Smooth muscle cell (in vitro differentiated cells): ENCODE measurements around the gene MRPS26. TPM values are rescaled to one million over a fixed set of nuclear protein-coding genes. Genes with fewer than 3 reads are reported as not detected.
A peak's percentile ranks its signal among the peaks of the same experiment; 100 is the strongest.

ENCODE experiments used
- DNase-seq: peaks from one replicate; lab custom pipeline; 2025; ENCODE audit not compliant: unreplicated experiment; lab: John Stamatoyannopoulos, UW
- H2AFZ ChIP-seq: fragments of 200-600 bp; sonication (generic); 2 replicates; pipeline ENCODE4 v1.6.0; 2016; ENCODE audit warnings: antibody characterized with exemption, low read depth, mild to moderate bottlenecking
- H3F3A ChIP-seq: fragments of 200-600 bp; sonication (generic); 2 replicates; pipeline ENCODE4 v1.6.0; 2017; ENCODE audit warnings: antibody characterized with exemption, low read depth
- H3K27ac ChIP-seq: fragments of 200-600 bp; sonication (generic); 2 replicates; pipeline ENCODE4 v1.5.1; 2016; ENCODE audit warnings: low read depth, mild to moderate bottlenecking
- H3K27me3 ChIP-seq: fragments of 200-600 bp; sonication (generic); 2 replicates; pipeline ENCODE4 v1.6.1; 2016; ENCODE audit warnings: low read depth, mild to moderate bottlenecking
- H3K36me3 ChIP-seq: fragments of 200-600 bp; sonication (generic); 2 replicates; pipeline ENCODE4 v1.5.1; 2016; ENCODE audit warnings: low read depth
- H3K4me1 ChIP-seq: fragments of 200-600 bp; sonication (generic); 2 replicates; pipeline ENCODE4 v1.5.1; 2016; ENCODE audit warnings: low read depth
- H3K4me2 ChIP-seq: fragments of 200-600 bp; sonication (generic); 2 replicates; pipeline ENCODE4 v1.6.0; 2016; ENCODE audit warnings: mild to moderate bottlenecking
- H3K4me3 ChIP-seq: fragments of 200-600 bp; sonication (generic); 2 replicates; pipeline ENCODE4 v1.5.1; 2016; ENCODE audit warnings: mild to moderate bottlenecking
- H3K79me2 ChIP-seq: fragments of 200-600 bp; sonication (generic); 2 replicates; pipeline ENCODE4 v1.6.0; 2016; ENCODE audit warnings: low read depth, mild to moderate bottlenecking
- H3K9ac ChIP-seq: fragments of 200-600 bp; sonication (generic); 2 replicates; pipeline ENCODE4 v1.6.0; 2016; ENCODE audit warnings: low read depth
- H3K9me3 ChIP-seq: fragments of 200-600 bp; sonication (generic); replicated peaks from 2 replicates; pipeline ENCODE4 v1.5.1; 2016; ENCODE audit warnings: low read depth
- H4K20me1 ChIP-seq: fragments of 200-600 bp; sonication (generic); 2 replicates; pipeline ENCODE4 v1.6.0; 2016; ENCODE audit warnings: low read depth
- WGBS: methylation state at CpG from one replicate; pipeline ENCODE4 v1.1.7; 2016; ENCODE audit warnings: low lambda C conversion rate; 5-methylcytosine and 5-hydroxymethylcytosine counted together
- polyA plus RNA-seq: library from polyadenylated mRNA; unstranded; fragments of >200 nt; fragmentation: Nextera tagmentation; extraction: Ambion mirVana; gene quantifications from 2 replicates; pipeline ENCODE4 v1.2.1, GENCODE V29; 2016
- total RNA-seq: library from RNA; depleted of rRNA; stranded (reverse); fragments of >200 nt; gene quantifications from 2 replicates; pipeline ENCODE4 v1.2.3, GENCODE V29; 2014
- TF ChIP-seq, protein P1 (sequence below): fragments of 200-600 bp; sonication (generic); IDR thresholded peaks from 2 replicates; pipeline ENCODE4 v1.5.1; 2017; ENCODE audit warnings: borderline replicate concordance, mild to moderate bottlenecking, antibody characterized with exemption; ENCODE audit not compliant: insufficient read depth, poor library complexity, severe bottlenecking

MRPS26 gene
- total and polyA plus RNA-seq, 2 experiments from 2014 or later, result 18.3 to 62.9 TPM

DNA sequence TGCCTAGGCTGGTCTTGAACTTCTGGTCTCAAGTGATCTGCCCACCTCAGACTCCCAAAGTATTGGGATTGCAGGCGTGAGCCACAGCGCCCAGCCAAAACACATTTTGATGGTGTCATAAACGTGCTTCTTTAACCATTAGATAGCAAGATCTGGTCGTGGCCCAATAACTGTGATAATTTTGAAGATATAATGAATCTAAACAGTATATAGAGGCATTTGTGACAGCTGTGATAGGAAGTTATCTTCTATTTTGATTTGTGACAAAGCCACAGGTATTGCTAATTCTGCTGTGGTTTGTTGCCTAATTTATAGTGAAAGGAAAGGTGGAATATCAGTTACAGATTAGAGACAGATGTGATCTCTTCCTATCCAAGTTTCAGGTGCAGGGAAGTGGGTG lies 24.9 kb downstream of the MRPS26 start:
- Histone ChIP-seq H3K27ac (no peak overlapping the region), H3F3A (no peaks in the 10 kb centered on the region), H4K20me1 (no peaks in the 10 kb centered on the region), H3K9ac (no peak overlapping the region), H3K9me3 (no peaks in the 10 kb centered on the region), H3K4me1 (no peaks in the 10 kb centered on the region), H3K79me2 (no peaks in the 10 kb centered on the region), H3K36me3 (no peaks in the 10 kb centered on the region), H3K27me3 (peaks cover 16% of the 10 kb centered on the region), H3K4me2 (no peak overlapping the region), H2AFZ (no peak overlapping the region), H3K4me3 (no peak overlapping the region)
- 94% methylated on average over 4 of the region's 4 CpGs for WGBS
- TF ChIP-seq, protein P1, sequence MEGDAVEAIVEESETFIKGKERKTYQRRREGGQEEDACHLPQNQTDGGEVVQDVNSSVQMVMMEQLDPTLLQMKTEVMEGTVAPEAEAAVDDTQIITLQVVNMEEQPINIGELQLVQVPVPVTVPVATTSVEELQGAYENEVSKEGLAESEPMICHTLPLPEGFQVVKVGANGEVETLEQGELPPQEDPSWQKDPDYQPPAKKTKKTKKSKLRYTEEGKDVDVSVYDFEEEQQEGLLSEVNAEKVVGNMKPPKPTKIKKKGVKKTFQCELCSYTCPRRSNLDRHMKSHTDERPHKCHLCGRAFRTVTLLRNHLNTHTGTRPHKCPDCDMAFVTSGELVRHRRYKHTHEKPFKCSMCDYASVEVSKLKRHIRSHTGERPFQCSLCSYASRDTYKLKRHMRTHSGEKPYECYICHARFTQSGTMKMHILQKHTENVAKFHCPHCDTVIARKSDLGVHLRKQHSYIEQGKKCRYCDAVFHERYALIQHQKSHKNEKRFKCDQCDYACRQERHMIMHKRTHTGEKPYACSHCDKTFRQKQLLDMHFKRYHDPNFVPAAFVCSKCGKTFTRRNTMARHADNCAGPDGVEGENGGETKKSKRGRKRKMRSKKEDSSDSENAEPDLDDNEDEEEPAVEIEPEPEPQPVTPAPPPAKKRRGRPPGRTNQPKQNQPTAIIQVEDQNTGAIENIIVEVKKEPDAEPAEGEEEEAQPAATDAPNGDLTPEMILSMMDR, result no peak
- DNase-seq, result no peak

DNA sequence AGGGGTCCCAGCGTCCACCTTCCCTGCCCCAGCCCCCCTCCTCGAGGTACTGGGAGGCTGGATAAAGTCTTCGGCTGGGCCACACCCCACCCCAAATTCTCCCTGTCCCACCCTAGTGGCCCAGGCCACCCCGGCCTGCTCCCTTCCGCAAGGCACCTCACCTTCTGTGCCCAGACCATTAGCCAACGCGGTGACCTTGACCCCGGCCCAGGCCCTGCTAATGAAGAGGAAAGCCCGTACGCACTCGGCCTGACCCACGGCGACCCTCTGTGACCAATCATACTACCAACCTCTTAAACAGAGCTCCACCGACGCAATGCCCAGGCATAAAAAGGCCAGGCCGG lies 25.4 kb downstream of the MRPS26 start:
- WGBS, result 87% methylated on average over 14 of the region's 16 CpGs
- H3K79me2 ChIP-seq, result no peaks in the 10 kb centered on the region
- TF ChIP-seq, protein P1, result no peak
- peaks cover 16% of the 10 kb centered on the region for H3K27me3 ChIP-seq
- H4K20me1 ChIP-seq, result no peaks in the 10 kb centered on the region
- peak overlapping the region; percentile 59 for H3K4me3 ChIP-seq
- no peak overlapping the region for H3K27ac ChIP-seq
- no peaks in the 10 kb centered on the region for H3K4me1 ChIP-seq
- H3K4me2 ChIP-seq, result peak overlapping the region; percentile 95
- H3K36me3 ChIP-seq, result no peaks in the 10 kb centered on the region
- no peaks in the 10 kb centered on the region for H3K9me3 ChIP-seq
- peak overlapping the region; percentile 95 for H2AFZ ChIP-seq
- H3F3A ChIP-seq, result no peaks in the 10 kb centered on the region
- H3K9ac ChIP-seq, result no peak overlapping the region
- DNase-seq, result no peak

DNA sequence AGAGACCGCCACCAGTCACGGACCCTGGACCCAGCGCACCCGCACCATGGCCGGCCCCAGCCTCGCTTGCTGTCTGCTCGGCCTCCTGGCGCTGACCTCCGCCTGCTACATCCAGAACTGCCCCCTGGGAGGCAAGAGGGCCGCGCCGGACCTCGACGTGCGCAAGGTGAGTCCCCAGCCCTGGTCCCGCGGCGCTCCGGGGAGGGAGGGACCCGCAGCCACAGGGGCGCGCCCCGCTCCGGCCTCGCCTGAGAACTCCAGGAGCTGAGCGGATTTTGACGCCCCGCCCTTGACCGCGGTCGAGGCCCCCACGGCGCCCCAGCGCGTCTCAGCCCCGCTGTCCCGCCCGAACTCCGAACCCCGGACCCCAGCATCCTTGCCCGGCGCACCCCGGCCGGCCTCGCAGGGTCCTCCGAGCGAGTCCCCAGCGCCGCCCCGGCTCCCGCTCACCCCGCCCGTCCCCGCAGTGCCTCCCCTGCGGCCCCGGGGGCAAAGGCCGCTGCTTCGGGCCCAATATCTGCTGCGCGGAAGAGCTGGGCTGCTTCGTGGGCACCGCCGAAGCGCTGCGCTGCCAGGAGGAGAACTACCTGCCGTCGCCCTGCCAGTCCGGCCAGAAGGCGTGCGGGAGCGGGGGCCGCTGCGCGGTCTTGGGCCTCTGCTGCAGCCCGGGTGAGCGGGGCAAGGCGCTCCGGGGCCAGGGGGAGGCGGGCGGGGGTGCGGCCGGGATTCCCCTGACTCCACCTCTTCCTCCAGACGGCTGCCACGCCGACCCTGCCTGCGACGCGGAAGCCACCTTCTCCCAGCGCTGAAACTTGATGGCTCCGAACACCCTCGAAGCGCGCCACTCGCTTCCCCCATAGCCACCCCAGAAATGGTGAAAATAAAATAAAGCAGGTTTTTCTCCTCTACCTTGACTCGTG lies 26.0 kb downstream of the MRPS26 start, which contains the start of gene OXT:
OXT (plus strand) TSS at position 11 of the 920 bp plus-strand sequence; CDS start at position 47, 36 bp downstream.
- H3K36me3 ChIP-seq, result no peaks in the 10 kb centered on the region
- H3F3A ChIP-seq, result no peaks in the 10 kb centered on the region
- no peaks in the 10 kb centered on the region for H3K79me2 ChIP-seq
- TF ChIP-seq, protein P1, result no peak
- H3K27me3 ChIP-seq, result peaks cover 16% of the 10 kb centered on the region
- peak within 1 kb of the TSS; percentile 35 for H3K9ac ChIP-seq
- no peak within 1 kb of the TSS for H3K27ac ChIP-seq
- H3K9me3 ChIP-seq, result no peaks in the 10 kb centered on the region
- DNase-seq, result no peak
- peak within 1 kb of the TSS; percentile 95 for H2AFZ ChIP-seq
- peak within 1 kb of the TSS; percentile 95 for H3K4me2 ChIP-seq
- H4K20me1 ChIP-seq, result no peaks in the 10 kb centered on the region
- WGBS, result 44% methylated on average over 33 of the region's 95 CpGs
- H3K4me3 ChIP-seq, result peak within 1 kb of the TSS; percentile 59
- H3K4me1 ChIP-seq, result no peaks in the 10 kb centered on the region
